ENCODE data around the gene TBX15. TPM values are rescaled to one million over a fixed set of nuclear protein-coding genes. Genes with fewer than 3 reads are reported as not detected.

Gene TBX15
- total and polyA plus RNA-seq, 9 of the 15 experiments (the other 6 are each of a cell fraction or from before 2014, with no cell fraction given): 0.03 to 3.4 (median 2.3) TPM

GRCh38 chr1:118984086-118984721, 3.9 kb downstream of the TBX15 start (continued):
- no peak for TF ChIP-seq RBFOX2 (IDR thresholded peaks at IDR 0.05; ENCODE audit: low read depth, low read length)
- 0 out of 4 replicates have a peak, but pooled peaks of 1 of the 2 experiments have one; percentile 3 for TF ChIP-seq RAD21 (CRISPR knock-in tag; conservative IDR thresholded peaks at IDR 0.05 in 1 of 2, IDR thresholded peaks at IDR 0.05 in 1 of 2)
- no peak for TF ChIP-seq THRA (IDR thresholded peaks at IDR 0.05)
- TF ChIP-seq SMARCA5 (IDR thresholded peaks at IDR 0.05): no peak
- TF ChIP-seq CCAR2 (IDR thresholded peaks at IDR 0.05; ENCODE audit: low read depth, low read length): no peak
- no peak for TF ChIP-seq GTF2B (IDR thresholded peaks at IDR 0.05; ENCODE audit: extremely low read depth, insufficient read length)
- TF ChIP-seq TCFL5 (CRISPR knock-in tag; conservative IDR thresholded peaks at IDR 0.05): no peak
- no peak for TF ChIP-seq MTA1 (IDR thresholded peaks at IDR 0.05; ENCODE audit: borderline replicate concordance)
- no peak for TF ChIP-seq FUS (optimal IDR thresholded peaks at IDR 0.05; ENCODE audit: low read depth, low read length)
- no peak for TF ChIP-seq RFX7 (CRISPR knock-in tag; IDR thresholded peaks at IDR 0.05)
- no peak for TF ChIP-seq SP2 (IDR thresholded peaks at IDR 0.05; ENCODE audit: extremely low read depth, low read depth, low read length, poor library complexity, severe bottlenecking)
- TF ChIP-seq ZBTB5 (IDR thresholded peaks at IDR 0.05): no peak
- no peak for TF ChIP-seq PTRF (tag; IDR thresholded peaks at IDR 0.05)
- no peak for TF ChIP-seq PHTF2 (CRISPR knock-in tag; IDR thresholded peaks at IDR 0.05)
- TF ChIP-seq TAF1 (IDR thresholded peaks at IDR 0.05; ENCODE audit: control insufficient read depth, extremely low read depth, insufficient read depth, low read length, severe bottlenecking): no peak
- TF ChIP-seq DMBX1 (CRISPR knock-in tag; IDR thresholded peaks at IDR 0.05; ENCODE audit: borderline replicate concordance): peak; percentile 18; the same call in 1 of the 2 replicates
- no peak for TF ChIP-seq KLF13 (tag; IDR thresholded peaks at IDR 0.05; ENCODE audit: borderline replicate concordance, low read depth)
- no peak for TF ChIP-seq BHLHE40 (IDR thresholded peaks at IDR 0.05; ENCODE audit: low read length)
- no peak for TF ChIP-seq AFF4 (CRISPR knock-in tag; IDR thresholded peaks at IDR 0.05)
- 0 out of 2 replicates have a peak, but pooled peaks have one; percentile 36 for TF ChIP-seq ERF (CRISPR knock-in tag; IDR thresholded peaks at IDR 0.05)
- no peak for TF ChIP-seq ZNF121 (CRISPR knock-in tag; conservative IDR thresholded peaks at IDR 0.05)
